ENCODE measurements around the gene SLC38A4.

Gene SLC38A4

GRCh38 chr12:46778415-46778814, 47.4 kb downstream of the SLC38A4 start:
- Histone ChIP-seq H3K23ac (ENCODE audit: low read depth, low read length, poor library complexity) (no peak overlapping the region), H4K91ac (ENCODE audit: low read depth, low read length, poor library complexity) (no peak overlapping the region), H3K4me3 (ENCODE audit: low read length in 2 of 2) (no peak overlapping the region), H3K18ac (ENCODE audit: low read length) (no peak overlapping the region), H2BK5ac (ENCODE audit: low read length) (no peak overlapping the region), H2BK120ac (ENCODE audit: low read depth, low read length) (no peak overlapping the region), H3K27me3 (ENCODE audit: control insufficient read depth in 3 of 3, insufficient read depth in 3 of 3, low read depth in 1 of 3, low read length in 3 of 3) (no peaks in the 10 kb centered on the region), H3K14ac (ENCODE audit: low read length) (no peak overlapping the region), H2BK12ac (ENCODE audit: low read length) (no peak overlapping the region), H3K79me1 (ENCODE audit: low read depth, low read length) (no peaks in the 10 kb centered on the region), H2BK15ac (ENCODE audit: low read length) (no peak overlapping the region), H3K4ac (ENCODE audit: low read length) (no peak overlapping the region), H3K4me1 (ENCODE audit: control insufficient read depth in 2 of 2, insufficient read depth in 1 of 2, low read depth in 1 of 2, low read length in 2 of 2) (no peaks in the 10 kb centered on the region), H2AFZ (ENCODE audit: low read length) (no peak overlapping the region), H3K27ac (replicated peaks; ENCODE audit: low read length) (no peak overlapping the region), H3K36me3 (replicated peaks in 1 of 2; ENCODE audit: control insufficient read depth in 2 of 2, insufficient read depth in 2 of 2, low read length in 2 of 2) (peaks cover 0 to 2% of the 10 kb centered on the region in 2 donors), H3K9ac (ENCODE audit: low read depth, low read length, poor library complexity) (no peak overlapping the region), H4K8ac (ENCODE audit: low read depth, low read length) (no peak overlapping the region), H3K4me2 (ENCODE audit: insufficient read depth, low read length, poor library complexity, severe bottlenecking) (no peak overlapping the region), H3K9me3 (replicated peaks in 1 of 2; ENCODE audit: control insufficient read depth in 2 of 2, insufficient read depth in 1 of 2, low read depth in 1 of 2, low read length in 2 of 2) (no peaks in the 10 kb centered on the region), H2AK5ac (ENCODE audit: low read depth, low read length) (no peak overlapping the region)
- no peak for DNase-seq (ENCODE audit: low spot score)
- WGBS, 2 donors (ENCODE audit: extremely low coverage in 2 of 2, insufficient read length in 2 of 2, insufficient replicate concordance in 1 of 2): no CpG with 5 or more reads among the region's 5 CpGs

- Histone ChIP-seq H3K9me3 (replicated peaks in 1 of 2; ENCODE audit: control insufficient read depth in 2 of 2, insufficient read depth in 1 of 2, low read depth in 1 of 2, low read length in 2 of 2) (no peaks in the 10 kb centered on the region), H3K9ac (ENCODE audit: low read depth, low read length, poor library complexity) (no peak overlapping the region), H2BK15ac (ENCODE audit: low read length) (no peak overlapping the region), H3K18ac (ENCODE audit: low read length) (no peak overlapping the region), H3K4me1 (ENCODE audit: control insufficient read depth in 2 of 2, insufficient read depth in 1 of 2, low read depth in 1 of 2, low read length in 2 of 2) (no peaks in the 10 kb centered on the region), H2BK120ac (ENCODE audit: low read depth, low read length) (no peak overlapping the region), H3K14ac (ENCODE audit: low read length) (no peak overlapping the region), H3K27me3 (ENCODE audit: control insufficient read depth in 3 of 3, insufficient read depth in 3 of 3, low read depth in 1 of 3, low read length in 3 of 3) (no peaks in the 10 kb centered on the region), H3K23ac (ENCODE audit: low read depth, low read length, poor library complexity) (no peak overlapping the region), H3K4me2 (ENCODE audit: insufficient read depth, low read length, poor library complexity, severe bottlenecking) (no peak overlapping the region), H3K79me1 (ENCODE audit: low read depth, low read length) (no peaks in the 10 kb centered on the region), H4K8ac (ENCODE audit: low read depth, low read length) (no peak overlapping the region), H3K27ac (replicated peaks; ENCODE audit: low read length) (no peak overlapping the region), H3K36me3 (replicated peaks in 1 of 2; ENCODE audit: control insufficient read depth in 2 of 2, insufficient read depth in 2 of 2, low read length in 2 of 2) (peaks cover 0 to 2% of the 10 kb centered on the region in 2 donors), H2BK5ac (ENCODE audit: low read length) (no peak overlapping the region), H3K4me3 (ENCODE audit: low read length in 2 of 2) (no peak overlapping the region), H2AFZ (ENCODE audit: low read length) (no peak overlapping the region), H2AK5ac (ENCODE audit: low read depth, low read length) (no peak overlapping the region), H4K91ac (ENCODE audit: low read depth, low read length, poor library complexity) (no peak overlapping the region), H2BK12ac (ENCODE audit: low read length) (no peak overlapping the region), H3K4ac (ENCODE audit: low read length) (no peak overlapping the region)
- DNase-seq (ENCODE audit: low spot score): no peak
- 100% methylated on average over 1 of the region's 4 CpGs; no CpG with 5 or more reads in 1 of the 2 donors for WGBS, 2 donors (ENCODE audit: extremely low coverage in 2 of 2, insufficient read length in 2 of 2, insufficient replicate concordance in 1 of 2)
Observed at GRCh38 chr12:46777587-46777986, 48.2 kb downstream of the SLC38A4 start.

GRCh38 chr12:46775796-46776195, 50.0 kb downstream of the SLC38A4 start:
- Histone ChIP-seq H2BK15ac (ENCODE audit: low read length) (no peak overlapping the region), H3K4ac (ENCODE audit: low read length) (no peak overlapping the region), H3K79me1 (ENCODE audit: low read depth, low read length) (no peaks in the 10 kb centered on the region), H2BK12ac (ENCODE audit: low read length) (no peak overlapping the region), H3K27me3 (ENCODE audit: control insufficient read depth in 3 of 3, insufficient read depth in 3 of 3, low read depth in 1 of 3, low read length in 3 of 3) (no peaks in the 10 kb centered on the region), H3K9ac (ENCODE audit: low read depth, low read length, poor library complexity) (no peak overlapping the region), H3K4me2 (ENCODE audit: insufficient read depth, low read length, poor library complexity, severe bottlenecking) (no peak overlapping the region), H3K36me3 (replicated peaks in 1 of 2; ENCODE audit: control insufficient read depth in 2 of 2, insufficient read depth in 2 of 2, low read length in 2 of 2) (peaks cover 0 to 2% of the 10 kb centered on the region in 2 donors), H2BK5ac (ENCODE audit: low read length) (no peak overlapping the region), H3K4me3 (ENCODE audit: low read length in 2 of 2) (no peak overlapping the region), H3K27ac (replicated peaks; ENCODE audit: low read length) (no peak overlapping the region), H2BK120ac (ENCODE audit: low read depth, low read length) (no peak overlapping the region), H3K4me1 (ENCODE audit: control insufficient read depth in 2 of 2, insufficient read depth in 1 of 2, low read depth in 1 of 2, low read length in 2 of 2) (peaks cover 0 to 7% of the 10 kb centered on the region in 2 donors), H2AK5ac (ENCODE audit: low read depth, low read length) (no peak overlapping the region), H4K8ac (ENCODE audit: low read depth, low read length) (no peak overlapping the region), H4K91ac (ENCODE audit: low read depth, low read length, poor library complexity) (no peak overlapping the region), H3K14ac (ENCODE audit: low read length) (no peak overlapping the region), H3K18ac (ENCODE audit: low read length) (no peak overlapping the region), H2AFZ (ENCODE audit: low read length) (no peak overlapping the region), H3K23ac (ENCODE audit: low read depth, low read length, poor library complexity) (no peak overlapping the region), H3K9me3 (replicated peaks in 1 of 2; ENCODE audit: control insufficient read depth in 2 of 2, insufficient read depth in 1 of 2, low read depth in 1 of 2, low read length in 2 of 2) (no peaks in the 10 kb centered on the region)
- no CpG with 5 or more reads among the region's 3 CpGs for WGBS, 2 donors (ENCODE audit: extremely low coverage in 2 of 2, insufficient read length in 2 of 2, insufficient replicate concordance in 1 of 2)
- no peak for DNase-seq (ENCODE audit: low spot score)

DNA sequence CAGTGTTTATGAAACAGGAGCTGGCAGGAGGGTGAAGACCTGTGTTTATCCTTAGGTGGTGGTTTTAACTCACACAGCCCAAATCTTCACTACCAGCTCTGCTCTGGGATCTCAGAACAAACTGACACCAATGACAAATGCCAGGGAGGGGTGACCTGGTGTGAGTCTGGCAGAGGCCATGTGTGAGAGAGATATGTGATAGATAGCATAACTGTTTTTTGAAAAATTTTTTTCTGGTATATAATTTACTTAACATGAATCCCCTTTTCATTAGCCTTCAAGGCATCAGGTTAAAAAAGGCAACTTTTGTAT, 51.5 kb downstream of the SLC38A4 start:
- peaks cover 0 to 9% of the 10 kb centered on the region in 2 donors for H3K4me1 ChIP-seq (ENCODE audit: control insufficient read depth in 2 of 2, insufficient read depth in 1 of 2, low read depth in 1 of 2, low read length in 2 of 2)
- H2AK5ac ChIP-seq (ENCODE audit: low read depth, low read length): no peak overlapping the region
- no peak overlapping the region for H2AFZ ChIP-seq (ENCODE audit: low read length)
- DNase-seq (ENCODE audit: low spot score): no peak
- no peaks in the 10 kb centered on the region for H3K27me3 ChIP-seq (ENCODE audit: control insufficient read depth in 3 of 3, insufficient read depth in 3 of 3, low read depth in 1 of 3, low read length in 3 of 3)
- peaks cover 0 to 2% of the 10 kb centered on the region in 2 donors for H3K36me3 ChIP-seq (replicated peaks in 1 of 2; ENCODE audit: control insufficient read depth in 2 of 2, insufficient read depth in 2 of 2, low read length in 2 of 2)
- H3K27ac ChIP-seq (replicated peaks; ENCODE audit: low read length): no peak overlapping the region
- no peak overlapping the region for H2BK15ac ChIP-seq (ENCODE audit: low read length)
- no peak overlapping the region for H3K9ac ChIP-seq (ENCODE audit: low read depth, low read length, poor library complexity)
- H2BK120ac ChIP-seq (ENCODE audit: low read depth, low read length): no peak overlapping the region
- H3K23ac ChIP-seq (ENCODE audit: low read depth, low read length, poor library complexity): no peak overlapping the region
- no peak overlapping the region for H3K18ac ChIP-seq (ENCODE audit: low read length)
- H3K79me1 ChIP-seq (ENCODE audit: low read depth, low read length): no peaks in the 10 kb centered on the region
- H3K14ac ChIP-seq (ENCODE audit: low read length): no peak overlapping the region
- H3K4ac ChIP-seq (ENCODE audit: low read length): no peak overlapping the region
- no peak overlapping the region for H2BK12ac ChIP-seq (ENCODE audit: low read length)
- no peak overlapping the region for H2BK5ac ChIP-seq (ENCODE audit: low read length)
- no peak overlapping the region for H4K91ac ChIP-seq (ENCODE audit: low read depth, low read length, poor library complexity)
- no peak overlapping the region for H3K4me2 ChIP-seq (ENCODE audit: insufficient read depth, low read length, poor library complexity, severe bottlenecking)
- H3K4me3 ChIP-seq (ENCODE audit: low read length in 2 of 2): no peak overlapping the region
- H4K8ac ChIP-seq (ENCODE audit: low read depth, low read length): no peak overlapping the region
- H3K9me3 ChIP-seq (replicated peaks in 1 of 2; ENCODE audit: control insufficient read depth in 2 of 2, insufficient read depth in 1 of 2, low read depth in 1 of 2, low read length in 2 of 2): no peaks in the 10 kb centered on the region
